ENCODE data around the gene MINK1.
"Not testable (repeated sequence)": the region's sequence is repeated elsewhere in the genome, so short reads cannot be mapped to it uniquely, and the experiment has no call there.

Gene MINK1

GRCh38 chr17:4850246-4850645 is 17.1 kb downstream of the MINK1 start:
- DNase-seq = no peak

- no peak for DNase-seq
These were observed 17.9 kb downstream of the MINK1 start for GRCh38 chr17:4851084-4851483.

- no peak for DNase-seq
These were observed 19.5 kb downstream of the MINK1 start for GRCh38 chr17:4852567-4853207.

GRCh38 chr17:4853208-4853671 is 20.1 kb downstream of the MINK1 start:
- DNase-seq = no peak

GRCh38 chr17:4854111-4854681 is 21.1 kb downstream of the MINK1 start:
- no peak for DNase-seq

- DNase-seq = no peak
These were observed 23.3 kb downstream of the MINK1 start for GRCh38 chr17:4856271-4856936.

- DNase-seq = no peak
These were observed 23.8 kb downstream of the MINK1 start for GRCh38 chr17:4856937-4857314.

- DNase-seq = not testable (repeated sequence)
These were observed 24.2 kb downstream of the MINK1 start for GRCh38 chr17:4857347-4857746.

- DNase-seq = no peak
These were observed 25.1 kb downstream of the MINK1 start for GRCh38 chr17:4858068-4858881.

GRCh38 chr17:4858882-4859260 is 25.7 kb downstream of the MINK1 start:
- no peak for DNase-seq

- no peak for DNase-seq
These were observed 26.9 kb downstream of the MINK1 start for GRCh38 chr17:4859816-4860625.

- no peak for DNase-seq
These were observed 27.5 kb downstream of the MINK1 start for GRCh38 chr17:4860651-4861050.

- no peak for DNase-seq
These were observed 27.9 kb downstream of the MINK1 start for GRCh38 chr17:4861052-4861451.

GRCh38 chr17:4862720-4863119 is 29.6 kb downstream of the MINK1 start:
- no peak for DNase-seq

GRCh38 chr17:4863321-4863720 is 30.2 kb downstream of the MINK1 start:
- no peak for DNase-seq

GRCh38 chr17:4867535-4867934 is 34.4 kb downstream of the MINK1 start:
- not testable (repeated sequence) for DNase-seq

GRCh38 chr17:4869058-4869998 is 36.2 kb downstream of the MINK1 start:
- DNase-seq = not testable (repeated sequence)

- DNase-seq = no peak
These were observed 37.7 kb downstream of the MINK1 start for GRCh38 chr17:4870855-4871254.

- DNase-seq = no peak
These were observed 39.6 kb downstream of the MINK1 start for GRCh38 chr17:4872786-4873185.

- DNase-seq = no peak
These were observed 43.9 kb downstream of the MINK1 start for GRCh38 chr17:4877089-4877488.

- DNase-seq = no peak
These were observed 46.5 kb downstream of the MINK1 start for GRCh38 chr17:4879601-4880000.
